ENCODE results near the gene MAP1LC3B.

The MAP1LC3B gene

DNA sequence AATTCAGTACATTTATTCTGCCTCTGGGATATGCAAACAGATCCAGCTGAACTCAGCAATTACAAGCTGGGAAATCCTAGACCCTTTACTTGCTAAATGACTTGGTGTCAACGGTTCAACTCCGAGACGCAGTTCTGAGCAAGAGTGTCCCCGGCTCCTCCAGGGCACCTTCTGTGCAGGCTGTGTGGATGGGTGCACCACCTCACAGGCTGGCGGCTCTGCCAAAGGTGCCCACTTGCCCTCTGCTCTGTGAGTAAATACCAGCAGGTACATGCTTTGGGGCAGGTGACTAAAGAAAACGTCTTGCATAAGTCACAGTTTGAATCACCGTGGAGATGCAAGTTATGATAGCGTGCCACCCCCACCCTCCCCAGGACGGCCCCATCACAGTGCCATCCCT is 23.3 kb downstream of the MAP1LC3B start:
- no peak overlapping the region for H3K27ac ChIP-seq (ENCODE audit: low read depth, low read length)
- no peaks in the 10 kb centered on the region for H3K9me3 ChIP-seq (ENCODE audit: control insufficient read depth in 5 of 5, low read length in 5 of 5)
- no peaks in the 10 kb centered on the region for H3K27me3 ChIP-seq (ENCODE audit: control insufficient read depth in 5 of 5, insufficient read depth in 4 of 5, low read length in 5 of 5)
- peaks cover 0 to 5% (median 0%) of the 10 kb centered on the region in 5 donors for H3K4me1 ChIP-seq (ENCODE audit: control insufficient read depth in 5 of 5, insufficient read depth in 5 of 5, low read length in 5 of 5)
- H3K9ac ChIP-seq (ENCODE audit: low read length in 5 of 5) = no peak overlapping the region
- peaks cover 0 to 85% (median 71%) of the 10 kb centered on the region in 5 donors for H3K36me3 ChIP-seq (ENCODE audit: control insufficient read depth in 5 of 5, insufficient read depth in 5 of 5, low read length in 5 of 5)
- H3K4me3 ChIP-seq (ENCODE audit: low read depth in 1 of 5, low read length in 5 of 5) = no peak overlapping the region

- Histone ChIP-seq H3K36me3 (ENCODE audit: control insufficient read depth in 5 of 5, insufficient read depth in 5 of 5, low read length in 5 of 5) (peaks cover 0 to 85% (median 68%) of the 10 kb centered on the region in 5 donors), H3K4me1 (ENCODE audit: control insufficient read depth in 5 of 5, insufficient read depth in 5 of 5, low read length in 5 of 5) (peaks cover 0 to 5% (median 0%) of the 10 kb centered on the region in 5 donors), H3K9ac (ENCODE audit: low read length in 5 of 5) (no peak overlapping the region)
Observed at GRCh38 chr16:87416826-87417527, 24.8 kb downstream of the MAP1LC3B start.

DNA sequence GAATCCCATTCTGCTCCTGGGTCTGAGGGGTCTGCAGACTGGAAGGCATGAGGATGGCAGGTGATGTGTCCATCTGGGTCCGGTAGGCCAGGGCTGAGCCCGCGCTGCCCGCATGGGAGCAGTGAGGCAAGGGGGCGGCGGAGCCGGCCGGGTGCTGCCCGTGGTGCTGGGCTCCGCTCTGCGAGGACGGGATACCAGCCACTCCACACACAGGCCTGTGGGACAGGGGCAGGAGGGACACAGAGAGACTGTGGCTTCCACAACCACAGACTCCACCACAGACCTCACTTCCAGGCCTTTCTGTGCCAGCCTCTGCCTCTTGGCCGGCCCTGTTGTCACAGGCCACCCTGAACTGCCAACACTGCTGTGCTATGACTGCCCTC is 25.4 kb downstream of the MAP1LC3B start:
- Histone ChIP-seq H3K9me3 (ENCODE audit: control insufficient read depth in 5 of 5, low read length in 5 of 5) (no peaks in the 10 kb centered on the region), H3K9ac (ENCODE audit: low read length in 5 of 5) (no peak overlapping the region), H3K36me3 (ENCODE audit: control insufficient read depth in 5 of 5, insufficient read depth in 5 of 5, low read length in 5 of 5) (peaks cover 0 to 84% (median 67%) of the 10 kb centered on the region in 5 donors), H3K4me1 (ENCODE audit: control insufficient read depth in 5 of 5, insufficient read depth in 5 of 5, low read length in 5 of 5) (peaks cover 0 to 5% (median 0%) of the 10 kb centered on the region in 5 donors), H3K4me3 (ENCODE audit: low read depth in 1 of 5, low read length in 5 of 5) (no peak overlapping the region), H3K27me3 (ENCODE audit: control insufficient read depth in 5 of 5, insufficient read depth in 4 of 5, low read length in 5 of 5) (no peaks in the 10 kb centered on the region), H3K27ac (ENCODE audit: low read depth, low read length) (no peak overlapping the region)

More at GRCh38 chr16:87416826-87417527, 24.8 kb downstream of the MAP1LC3B start:
- Histone ChIP-seq H3K27me3 (ENCODE audit: control insufficient read depth in 5 of 5, insufficient read depth in 4 of 5, low read length in 5 of 5) (no peaks in the 10 kb centered on the region), H3K9me3 (ENCODE audit: control insufficient read depth in 5 of 5, low read length in 5 of 5) (no peaks in the 10 kb centered on the region), H3K4me3 (ENCODE audit: low read depth in 1 of 5, low read length in 5 of 5) (no peak overlapping the region), H3K27ac (ENCODE audit: low read depth, low read length) (no peak overlapping the region)

DNA sequence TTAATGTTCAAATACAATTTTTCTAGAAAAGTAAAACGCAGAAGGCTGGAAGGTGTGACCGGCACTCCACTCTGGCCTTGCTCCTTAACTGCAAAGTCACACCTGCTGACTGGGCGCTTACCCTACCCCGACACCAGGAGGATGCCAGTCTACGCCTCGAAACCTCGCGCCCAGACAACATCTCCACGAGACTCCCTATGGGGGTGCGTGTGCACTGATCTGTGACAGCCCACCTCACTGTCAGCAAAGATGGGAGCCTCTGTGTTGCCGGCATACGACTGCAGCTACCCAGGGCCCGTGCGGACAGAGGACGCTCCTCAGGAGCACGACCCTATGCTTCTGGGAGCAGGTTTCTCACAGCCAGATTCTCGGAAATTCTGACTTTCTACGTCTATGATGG is 26.1 kb downstream of the MAP1LC3B start:
- Histone ChIP-seq H3K4me3 (ENCODE audit: low read depth in 1 of 5, low read length in 5 of 5) (no peak overlapping the region), H3K9me3 (ENCODE audit: control insufficient read depth in 5 of 5, low read length in 5 of 5) (no peaks in the 10 kb centered on the region), H3K27me3 (ENCODE audit: control insufficient read depth in 5 of 5, insufficient read depth in 4 of 5, low read length in 5 of 5) (no peaks in the 10 kb centered on the region), H3K27ac (ENCODE audit: low read depth, low read length) (no peak overlapping the region), H3K9ac (ENCODE audit: low read length in 5 of 5) (no peak overlapping the region), H3K4me1 (ENCODE audit: control insufficient read depth in 5 of 5, insufficient read depth in 5 of 5, low read length in 5 of 5) (peaks cover 0 to 5% (median 0%) of the 10 kb centered on the region in 5 donors), H3K36me3 (ENCODE audit: control insufficient read depth in 5 of 5, insufficient read depth in 5 of 5, low read length in 5 of 5) (peaks cover 0 to 84% (median 66%) of the 10 kb centered on the region in 5 donors)

DNA sequence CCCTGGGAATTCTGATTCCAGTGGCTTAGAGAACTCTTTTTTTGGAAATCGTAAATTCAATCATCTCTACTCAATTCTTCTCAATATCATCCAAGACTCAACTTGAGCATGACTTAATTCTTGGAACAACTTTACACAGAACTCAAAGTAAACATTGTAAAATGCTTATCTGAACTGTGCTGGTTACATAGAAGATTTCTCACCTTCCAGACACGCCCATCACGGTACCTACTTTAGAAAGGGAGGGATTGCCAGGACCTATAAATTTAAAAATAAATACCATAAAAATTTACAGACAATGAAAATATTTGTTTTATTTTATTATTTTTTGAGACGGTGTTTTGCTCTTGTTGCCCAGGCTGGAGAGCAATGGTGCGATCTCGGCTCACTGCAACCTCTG is 26.5 kb downstream of the MAP1LC3B start:
- Histone ChIP-seq H3K4me3 (ENCODE audit: low read depth in 1 of 5, low read length in 5 of 5) (no peak overlapping the region), H3K27me3 (ENCODE audit: control insufficient read depth in 5 of 5, insufficient read depth in 4 of 5, low read length in 5 of 5) (no peaks in the 10 kb centered on the region), H3K9me3 (ENCODE audit: control insufficient read depth in 5 of 5, low read length in 5 of 5) (no peaks in the 10 kb centered on the region), H3K4me1 (ENCODE audit: control insufficient read depth in 5 of 5, insufficient read depth in 5 of 5, low read length in 5 of 5) (peaks cover 0 to 5% (median 0%) of the 10 kb centered on the region in 5 donors), H3K27ac (ENCODE audit: low read depth, low read length) (no peak overlapping the region), H3K9ac (ENCODE audit: low read length in 5 of 5) (no peak overlapping the region), H3K36me3 (ENCODE audit: control insufficient read depth in 5 of 5, insufficient read depth in 5 of 5, low read length in 5 of 5) (peaks cover 0 to 84% (median 67%) of the 10 kb centered on the region in 5 donors)

- no peak overlapping the region for H3K4me3 ChIP-seq (ENCODE audit: low read depth in 1 of 5, low read length in 5 of 5)
- H3K9me3 ChIP-seq (ENCODE audit: control insufficient read depth in 5 of 5, low read length in 5 of 5) = no peaks in the 10 kb centered on the region
- peaks cover 0 to 83% (median 64%) of the 10 kb centered on the region in 5 donors for H3K36me3 ChIP-seq (ENCODE audit: control insufficient read depth in 5 of 5, insufficient read depth in 5 of 5, low read length in 5 of 5)
- peaks cover 0 to 5% (median 0%) of the 10 kb centered on the region in 5 donors for H3K4me1 ChIP-seq (ENCODE audit: control insufficient read depth in 5 of 5, insufficient read depth in 5 of 5, low read length in 5 of 5)
- no peak overlapping the region for H3K9ac ChIP-seq (ENCODE audit: low read length in 5 of 5)
- no peaks in the 10 kb centered on the region for H3K27me3 ChIP-seq (ENCODE audit: control insufficient read depth in 5 of 5, insufficient read depth in 4 of 5, low read length in 5 of 5)
- H3K27ac ChIP-seq (ENCODE audit: low read depth, low read length) = no peak overlapping the region
Observed at GRCh38 chr16:87420026-87421002, 28.2 kb downstream of the MAP1LC3B start.

DNA sequence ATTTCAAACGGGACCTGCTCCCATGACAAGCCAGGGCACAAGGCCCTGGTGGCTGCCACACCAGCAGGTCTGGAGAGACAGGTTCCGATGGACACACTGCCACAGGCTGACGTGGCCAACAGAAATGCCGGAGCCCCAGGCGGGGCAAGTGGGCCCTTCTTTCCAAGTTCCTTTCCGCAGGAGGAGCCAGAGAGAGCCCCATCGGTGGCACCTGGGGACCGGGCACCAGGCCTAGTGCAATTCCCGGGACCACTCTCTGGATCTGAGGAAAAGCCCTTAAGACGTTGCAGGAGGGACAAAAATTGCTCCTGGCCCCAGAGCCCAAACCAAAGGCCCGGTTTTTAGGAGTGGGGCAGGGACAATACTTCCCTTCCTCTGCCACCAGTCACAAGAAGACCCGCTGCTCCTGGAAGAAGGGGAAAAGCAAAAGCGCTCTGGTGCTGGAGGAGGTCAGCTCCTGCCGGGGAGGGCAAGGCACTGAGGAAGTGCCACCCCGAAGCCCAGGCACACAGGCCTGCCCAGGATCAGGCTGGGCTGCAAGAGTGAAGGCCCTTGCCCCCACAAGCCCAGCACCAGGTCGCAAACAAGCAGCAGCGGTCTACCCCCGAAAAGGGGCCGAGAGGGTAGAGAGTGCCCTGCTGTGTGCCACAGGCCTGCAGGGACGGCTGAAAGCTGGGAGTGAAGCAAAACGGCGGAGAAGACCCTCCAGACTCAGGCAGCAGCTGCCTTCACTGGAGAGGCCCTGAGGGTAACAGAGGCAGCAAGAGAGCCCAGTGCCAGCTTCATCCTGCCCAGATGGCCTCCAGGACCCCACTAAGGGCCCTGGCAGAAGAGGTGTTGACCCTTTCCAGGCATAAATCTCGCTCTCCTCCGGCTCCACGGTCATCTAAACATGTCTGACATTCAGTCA is 29.1 kb downstream of the MAP1LC3B start:
- Histone ChIP-seq H3K27ac (ENCODE audit: low read depth, low read length) (no peak overlapping the region), H3K9ac (ENCODE audit: low read length in 5 of 5) (no peak overlapping the region), H3K4me3 (ENCODE audit: low read depth in 1 of 5, low read length in 5 of 5) (no peak overlapping the region), H3K9me3 (ENCODE audit: control insufficient read depth in 5 of 5, low read length in 5 of 5) (no peaks in the 10 kb centered on the region), H3K27me3 (ENCODE audit: control insufficient read depth in 5 of 5, insufficient read depth in 4 of 5, low read length in 5 of 5) (no peaks in the 10 kb centered on the region), H3K36me3 (ENCODE audit: control insufficient read depth in 5 of 5, insufficient read depth in 5 of 5, low read length in 5 of 5) (peaks cover 0 to 78% (median 58%) of the 10 kb centered on the region in 5 donors), H3K4me1 (ENCODE audit: control insufficient read depth in 5 of 5, insufficient read depth in 5 of 5, low read length in 5 of 5) (peaks cover 0 to 5% (median 0%) of the 10 kb centered on the region in 5 donors)

DNA sequence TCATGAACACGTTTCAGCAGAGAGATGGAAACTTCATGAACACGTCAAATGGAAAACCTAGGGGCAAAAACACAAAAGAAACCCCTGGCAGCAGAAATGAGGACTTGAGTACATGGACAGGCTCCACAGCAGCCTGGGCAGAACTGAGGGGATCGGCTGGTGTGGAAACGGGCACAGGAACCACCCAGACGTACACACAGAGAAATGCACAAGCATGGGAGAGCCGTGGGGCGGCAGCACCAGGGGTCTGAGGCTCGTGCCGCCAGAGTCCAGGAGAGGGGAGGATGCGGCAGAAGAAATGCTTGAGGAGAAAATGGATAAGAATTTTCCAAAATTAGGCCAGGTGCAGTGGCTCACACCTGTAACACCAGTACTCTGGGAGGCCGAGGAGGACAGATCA is 30.0 kb downstream of the MAP1LC3B start:
- Histone ChIP-seq H3K27ac (ENCODE audit: low read depth, low read length) (no peak overlapping the region), H3K4me3 (ENCODE audit: low read depth in 1 of 5, low read length in 5 of 5) (no peak overlapping the region), H3K9me3 (ENCODE audit: control insufficient read depth in 5 of 5, low read length in 5 of 5) (no peaks in the 10 kb centered on the region), H3K4me1 (ENCODE audit: control insufficient read depth in 5 of 5, insufficient read depth in 5 of 5, low read length in 5 of 5) (peaks cover 0 to 2% (median 0%) of the 10 kb centered on the region in 5 donors), H3K27me3 (ENCODE audit: control insufficient read depth in 5 of 5, insufficient read depth in 4 of 5, low read length in 5 of 5) (no peaks in the 10 kb centered on the region), H3K36me3 (ENCODE audit: control insufficient read depth in 5 of 5, insufficient read depth in 5 of 5, low read length in 5 of 5) (peaks cover 0 to 76% (median 56%) of the 10 kb centered on the region in 5 donors), H3K9ac (ENCODE audit: low read length in 5 of 5) (no peak overlapping the region)

GRCh38 chr16:87423429-87423828 is 31.3 kb downstream of the MAP1LC3B start:
- Histone ChIP-seq H3K27me3 (ENCODE audit: control insufficient read depth in 5 of 5, insufficient read depth in 4 of 5, low read length in 5 of 5) (no peaks in the 10 kb centered on the region), H3K27ac (ENCODE audit: low read depth, low read length) (no peak overlapping the region), H3K4me3 (ENCODE audit: low read depth in 1 of 5, low read length in 5 of 5) (no peak overlapping the region), H3K9me3 (ENCODE audit: control insufficient read depth in 5 of 5, low read length in 5 of 5) (no peaks in the 10 kb centered on the region), H3K9ac (ENCODE audit: low read length in 5 of 5) (no peak overlapping the region), H3K36me3 (ENCODE audit: control insufficient read depth in 5 of 5, insufficient read depth in 5 of 5, low read length in 5 of 5) (peaks cover 2 to 63% (median 44%) of the 10 kb centered on the region in 5 donors), H3K4me1 (ENCODE audit: control insufficient read depth in 5 of 5, insufficient read depth in 5 of 5, low read length in 5 of 5) (no peaks in the 10 kb centered on the region)
